GM12864 (cell line): Measurements from ENCODE around the gene AGXT2.

Experiments used
- DNase-seq: peaks from one replicate; pipeline ENCODE4 v3.0.0-alpha.2; 2011; ENCODE audit warnings: low read depth
- H3K4me3 ChIP-seq: 2 replicates; pipeline ENCODE4 v1.5.1; 2011; ENCODE audit warnings: mild to moderate bottlenecking, low read depth, low read length, control low read depth
- CTCF ChIP-seq: IDR thresholded peaks from 2 replicates; pipeline ENCODE4 v1.5.1; 2011; ENCODE audit warnings: low read depth, mild to moderate bottlenecking, moderate library complexity, low read length, control low read depth, inconsistent platforms; ENCODE audit errors: missing control alignments

AGXT2 gene

GRCh38 chr5:35030426-35031100 lies 17.2 kb downstream of the AGXT2 start:
- no peak for TF ChIP-seq CTCF
- no peak overlapping the region for H3K4me3 ChIP-seq
- no peak for DNase-seq

- H3K4me3 ChIP-seq, result no peak overlapping the region
- no peak for DNase-seq
- TF ChIP-seq CTCF, result no peak
Measured at GRCh38 chr5:35029333-35029732, 18.4 kb downstream of the AGXT2 start.

- H3K4me3 ChIP-seq, result no peak overlapping the region
Measured at GRCh38 chr5:35026941-35027340, 20.8 kb downstream of the AGXT2 start.

GRCh38 chr5:35026280-35026840 lies 21.4 kb downstream of the AGXT2 start:
- no peak overlapping the region for H3K4me3 ChIP-seq
- no peak for TF ChIP-seq CTCF
- DNase-seq, result no peak

More at GRCh38 chr5:35026941-35027340, 20.8 kb downstream of the AGXT2 start:
- TF ChIP-seq CTCF, result no peak
- no peak for DNase-seq

- no peak overlapping the region for H3K4me3 ChIP-seq
- no peak for DNase-seq
- no peak for TF ChIP-seq CTCF
Measured at GRCh38 chr5:35024911-35025510, 22.7 kb downstream of the AGXT2 start.

GRCh38 chr5:35023391-35024178 lies 24.2 kb downstream of the AGXT2 start:
- no peak for DNase-seq
- TF ChIP-seq CTCF, result no peak
- H3K4me3 ChIP-seq, result no peak overlapping the region
